Trophoblast cell (in vitro differentiated cells and primary cell): Measurements from ENCODE around the gene KCNG1.

ENCODE experiments used
- DNase-seq, 2 donors: peaks; one replicate each; pipeline ENCODE4 v3.0.0-alpha.2; 2016
- H2AFZ ChIP-seq: 2 replicates; pipeline ENCODE4 v1.6.1; 2013; ENCODE audit warnings: low read length, moderate library complexity, mild to moderate bottlenecking; ENCODE audit not compliant: insufficient read depth, poor library complexity
- H2AK5ac ChIP-seq: 2 replicates; pipeline ENCODE4 v1.6.1; 2013; ENCODE audit warnings: mild to moderate bottlenecking, low read length
- H2BK120ac ChIP-seq: 2 replicates; pipeline ENCODE4 v1.6.1; 2013; ENCODE audit warnings: low read length, mild to moderate bottlenecking, moderate library complexity; ENCODE audit not compliant: insufficient read depth, poor library complexity
- H2BK12ac ChIP-seq: 2 replicates; pipeline ENCODE4 v1.6.1; 2013; ENCODE audit warnings: mild to moderate bottlenecking, low read length, moderate library complexity
- H2BK5ac ChIP-seq: 2 replicates; pipeline ENCODE4 v1.6.1; 2013; ENCODE audit warnings: low read length, low read depth, moderate library complexity, mild to moderate bottlenecking; ENCODE audit not compliant: poor library complexity
- H3K14ac ChIP-seq: 2 replicates; pipeline ENCODE4 v1.6.1; 2013; ENCODE audit warnings: mild to moderate bottlenecking, low read length
- H3K18ac ChIP-seq: 2 replicates; pipeline ENCODE4 v1.6.1; 2013; ENCODE audit warnings: mild to moderate bottlenecking, low read length
- H3K23ac ChIP-seq: 2 replicates; pipeline ENCODE4 v1.6.1; 2013; ENCODE audit warnings: low read length
- H3K27ac ChIP-seq: 2 replicates; pipeline ENCODE4 v1.5.1; 2013; ENCODE audit warnings: low read depth, mild to moderate bottlenecking, inconsistent platforms, low read length, moderate library complexity
- H3K27me3 ChIP-seq: 2 replicates; pipeline ENCODE4 v1.6.1; 2013; ENCODE audit warnings: inconsistent platforms, mild to moderate bottlenecking, low read length, moderate library complexity; ENCODE audit not compliant: insufficient read depth
- H3K36me3 ChIP-seq, 2 experiments: 1 replicate in 1 of 2; 2 replicates in 1 of 2; pipeline ENCODE4 v1.6.1; 2013; ENCODE audit warnings: low read length in 2 of 2, mild to moderate bottlenecking in 2 of 2, moderate library complexity in 1 of 2; ENCODE audit not compliant: insufficient read depth in 2 of 2, control insufficient read depth in 1 of 2
- H3K4ac ChIP-seq: 2 replicates; pipeline ENCODE4 v1.6.1; 2013; ENCODE audit warnings: low read depth, mild to moderate bottlenecking, low read length, moderate library complexity
- H3K4me1 ChIP-seq, 2 experiments: 1 replicate in 1 of 2; 2 replicates in 1 of 2; pipeline ENCODE4 v1.6.1; 2013; ENCODE audit warnings: low read length in 2 of 2, mild to moderate bottlenecking in 2 of 2, moderate library complexity in 1 of 2; ENCODE audit not compliant: insufficient read depth in 2 of 2, control insufficient read depth in 1 of 2
- H3K4me2 ChIP-seq: 2 replicates; pipeline ENCODE4 v1.6.1; 2013; ENCODE audit warnings: inconsistent platforms, mild to moderate bottlenecking, low read length, moderate library complexity
- H3K4me3 ChIP-seq: 2 replicates; pipeline ENCODE4 v1.5.1; 2013; ENCODE audit warnings: mild to moderate bottlenecking, low read depth, low read length, inconsistent platforms
- H3K79me1 ChIP-seq: one replicate; pipeline ENCODE4 v1.6.1; 2013; ENCODE audit warnings: low read length
- H3K79me2 ChIP-seq: 2 replicates; pipeline ENCODE4 v1.6.1; 2013; ENCODE audit warnings: low read length, mild to moderate bottlenecking; ENCODE audit not compliant: control insufficient read depth, insufficient read depth, poor library complexity
- H3K9ac ChIP-seq: 2 replicates; pipeline ENCODE4 v1.6.1; 2013; ENCODE audit warnings: mild to moderate bottlenecking, low read length
- H3K9me3 ChIP-seq: 2 replicates; pipeline ENCODE4 v1.6.1; 2013; ENCODE audit warnings: low read depth, mild to moderate bottlenecking, control low read depth, inconsistent platforms, low read length; ENCODE audit not compliant: insufficient read depth
- H4K12ac ChIP-seq: 2 replicates; pipeline ENCODE4 v1.6.1; 2013; ENCODE audit warnings: low read depth, mild to moderate bottlenecking, low read length, moderate library complexity
- H4K8ac ChIP-seq: 2 replicates; pipeline ENCODE4 v1.6.1; 2013; ENCODE audit warnings: low read depth, mild to moderate bottlenecking, low read length, moderate library complexity
- H4K91ac ChIP-seq: one replicate; pipeline ENCODE4 v1.6.1; 2013; ENCODE audit warnings: low read depth, mild to moderate bottlenecking, low read length, moderate library complexity
- WGBS: extraction: QIAGEN DNeasy Blood & Tissue Kit; methylation state at CpG from one replicate; pipeline ENCODE4 v1.1.7; 2013; ENCODE audit warnings: missing lambda C conversion rate; ENCODE audit not compliant: insufficient read length, insufficient coverage; ENCODE audit errors: extremely low coverage; 5-methylcytosine and 5-hydroxymethylcytosine counted together

KCNG1 gene

GRCh38 chr20:51010932-51011331 lies 12.0 kb downstream of the KCNG1 start:
- H3K79me2 ChIP-seq = no peaks in the 10 kb centered on the region
- no peak overlapping the region for H4K91ac ChIP-seq
- H2BK5ac ChIP-seq = no peak overlapping the region
- H3K4me2 ChIP-seq = no peak overlapping the region
- peaks cover 0 to 4% of the 10 kb centered on the region in 2 experiments for H3K4me1 ChIP-seq
- H3K18ac ChIP-seq = no peak overlapping the region
- H2AFZ ChIP-seq = no peak overlapping the region
- no peak overlapping the region for H3K9ac ChIP-seq
- H3K14ac ChIP-seq = no peak overlapping the region
- H3K4me3 ChIP-seq = no peak overlapping the region
- no peak overlapping the region for H4K8ac ChIP-seq
- DNase-seq = no peak
- no peak overlapping the region for H2BK12ac ChIP-seq
- H3K9me3 ChIP-seq = peaks cover under 1% of the 10 kb centered on the region
- H3K27ac ChIP-seq = no peak overlapping the region
- no peaks in the 10 kb centered on the region for H3K79me1 ChIP-seq
- H4K12ac ChIP-seq = no peak overlapping the region
- H3K4ac ChIP-seq = no peak overlapping the region
- no CpG with 5 or more reads among the region's 3 CpGs for WGBS
- H3K27me3 ChIP-seq = no peaks in the 10 kb centered on the region
- no peak overlapping the region for H2BK120ac ChIP-seq
- H2AK5ac ChIP-seq = no peak overlapping the region
- no peak overlapping the region for H3K23ac ChIP-seq
- H3K36me3 ChIP-seq = peaks cover 2% of the 10 kb centered on the region in 2 experiments

DNA sequence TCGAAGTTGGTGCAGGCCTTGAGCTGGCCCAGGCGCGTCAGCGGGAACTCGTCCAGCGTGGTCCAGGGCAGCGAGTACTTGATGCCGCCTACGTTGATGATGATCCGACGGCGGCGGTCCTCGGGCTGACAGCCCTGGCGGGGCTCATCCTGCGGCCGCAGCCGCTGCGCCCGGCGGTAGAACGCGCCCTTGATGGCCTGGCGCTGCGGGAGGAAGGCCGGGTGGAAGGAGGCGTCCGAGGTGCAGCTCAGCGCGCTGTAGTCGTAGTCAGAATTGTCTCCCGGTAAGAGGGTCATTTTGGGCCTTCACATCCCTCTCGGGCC lies 12.9 kb downstream of the KCNG1 start:
- Histone ChIP-seq H3K23ac (no peak overlapping the region), H3K14ac (no peak overlapping the region), H3K79me2 (no peaks in the 10 kb centered on the region), H4K12ac (no peak overlapping the region), H2AFZ (no peak overlapping the region), H3K4me1 (peaks cover 0 to 4% of the 10 kb centered on the region in 2 experiments), H3K9ac (no peak overlapping the region), H3K79me1 (no peaks in the 10 kb centered on the region), H4K8ac (no peak overlapping the region), H3K27ac (no peak overlapping the region), H3K27me3 (no peaks in the 10 kb centered on the region), H2BK5ac (no peak overlapping the region), H3K4me2 (no peak overlapping the region), H3K4me3 (no peak overlapping the region), H4K91ac (no peak overlapping the region), H3K18ac (no peak overlapping the region), H3K9me3 (peaks cover 2% of the 10 kb centered on the region), H2AK5ac (no peak overlapping the region), H3K36me3 (peaks cover 2% of the 10 kb centered on the region in 2 experiments), H2BK120ac (no peak overlapping the region), H2BK12ac (no peak overlapping the region), H3K4ac (no peak overlapping the region)
- DNase-seq = no peak
- WGBS = no CpG with 5 or more reads among the region's 33 CpGs

- no peak overlapping the region for H3K18ac ChIP-seq
- no peaks in the 10 kb centered on the region for H3K27me3 ChIP-seq
- H3K79me2 ChIP-seq = no peaks in the 10 kb centered on the region
- no peak overlapping the region for H3K23ac ChIP-seq
- H3K36me3 ChIP-seq = peaks cover 2% of the 10 kb centered on the region in 2 experiments
- H2BK120ac ChIP-seq = no peak overlapping the region
- H2AK5ac ChIP-seq = no peak overlapping the region
- H4K12ac ChIP-seq = no peak overlapping the region
- no peak overlapping the region for H4K8ac ChIP-seq
- H3K4me1 ChIP-seq = no peaks in the 10 kb centered on the region
- H2BK12ac ChIP-seq = no peak overlapping the region
- H3K4me3 ChIP-seq = no peak overlapping the region
- H3K27ac ChIP-seq = no peak overlapping the region
- no peak overlapping the region for H2AFZ ChIP-seq
- no peak overlapping the region for H3K4me2 ChIP-seq
- no CpG with 5 or more reads among the region's 58 CpGs for WGBS
- no peak overlapping the region for H3K4ac ChIP-seq
- no peak overlapping the region for H2BK5ac ChIP-seq
- H3K9me3 ChIP-seq = peaks cover 2% of the 10 kb centered on the region
- no peak overlapping the region for H4K91ac ChIP-seq
- no peak overlapping the region for H3K9ac ChIP-seq
- no peak for DNase-seq
- no peaks in the 10 kb centered on the region for H3K79me1 ChIP-seq
- no peak overlapping the region for H3K14ac ChIP-seq
Measured at GRCh38 chr20:51009303-51010042, 13.4 kb downstream of the KCNG1 start.

- H3K27ac ChIP-seq = no peak overlapping the region
- H3K14ac ChIP-seq = no peak overlapping the region
- no peak overlapping the region for H3K4ac ChIP-seq
- H2AFZ ChIP-seq = no peak overlapping the region
- no CpG with 5 or more reads among the region's 5 CpGs for WGBS
- no peak overlapping the region for H2BK120ac ChIP-seq
- H3K9ac ChIP-seq = no peak overlapping the region
- no peaks in the 10 kb centered on the region for H3K79me1 ChIP-seq
- no peak overlapping the region for H2BK12ac ChIP-seq
- H3K4me2 ChIP-seq = no peak overlapping the region
- DNase-seq = no peak
- H3K4me1 ChIP-seq = no peaks in the 10 kb centered on the region
- peaks cover 2% of the 10 kb centered on the region in 2 experiments for H3K36me3 ChIP-seq
- no peak overlapping the region for H2AK5ac ChIP-seq
- no peak overlapping the region for H4K12ac ChIP-seq
- H2BK5ac ChIP-seq = no peak overlapping the region
- H4K91ac ChIP-seq = no peak overlapping the region
- no peaks in the 10 kb centered on the region for H3K27me3 ChIP-seq
- no peak overlapping the region for H3K4me3 ChIP-seq
- peaks cover 2% of the 10 kb centered on the region for H3K9me3 ChIP-seq
- H3K79me2 ChIP-seq = no peaks in the 10 kb centered on the region
- H3K23ac ChIP-seq = no peak overlapping the region
- no peak overlapping the region for H4K8ac ChIP-seq
- H3K18ac ChIP-seq = no peak overlapping the region
Measured at GRCh38 chr20:51008718-51009117, 14.2 kb downstream of the KCNG1 start.
